ENCODE measurements around the gene DERA. TPM values are rescaled to one million over a fixed set of nuclear protein-coding genes. Genes with fewer than 3 reads are reported as not detected.

The DERA gene
- polyA plus RNA-seq, 3 donors = 16.2 to 84.2 (median 83.6) TPM

- H3K4me3 Mint-ChIP-seq = no peak overlapping the region
- intact Hi-C loops (cut with micrococcal nuclease) = no loop called here
- 100% methylated on average over 2 of the region's 4 CpGs for whole genome bisulfite sequencing (ENCODE audit: insufficient coverage)
- Histone ChIP-seq H4K20me1 (ENCODE audit: insufficient read depth, low read length) (no peaks in the 10 kb centered on the region), H3K4me3 (replicated peaks in 1 of 3; ENCODE audit: low read depth in 2 of 3, low read length in 3 of 3) (no peak overlapping the region), H3K79me2 (ENCODE audit: insufficient read depth, low read length) (no peaks in the 10 kb centered on the region), H3K9me3 (replicated peaks in 1 of 2; ENCODE audit: control insufficient read depth in 1 of 2, insufficient read depth in 1 of 2, low read length in 2 of 2) (no peaks in the 10 kb centered on the region), H3K36me3 (replicated peaks in 1 of 2; ENCODE audit: control insufficient read depth in 1 of 2, insufficient read depth in 2 of 2, low read length in 2 of 2) (peaks cover 51 to 88% of the 10 kb centered on the region in 2 donors), H3K4me1 (ENCODE audit: control insufficient read depth in 1 of 2, insufficient read depth in 2 of 2, low read length in 2 of 2) (no peaks in the 10 kb centered on the region), H3K4me2 (replicated peaks; ENCODE audit: extremely low read depth, low read length, poor library complexity, severe bottlenecking) (no peak overlapping the region), H3K27ac (ENCODE audit: low read depth in 1 of 2, low read length in 2 of 2) (no peak overlapping the region), H3K27me3 (ENCODE audit: control insufficient read depth in 2 of 2, insufficient read depth in 2 of 2, low read length in 2 of 2) (no peaks in the 10 kb centered on the region), H3K9ac (ENCODE audit: insufficient read depth, low read length, poor library complexity, severe bottlenecking) (no peak overlapping the region), H2AFZ (ENCODE audit: insufficient read depth, low read depth, low read length, poor library complexity, severe bottlenecking) (no peak overlapping the region)
- no peaks in the 10 kb centered on the region for H3K27me3 Mint-ChIP-seq (ENCODE audit: low read depth in 3 of 3)
- DNase-seq = no peak
- H3K4me1 Mint-ChIP-seq = no peaks in the 10 kb centered on the region
- peaks cover 0 to 2% (median 0%) of the 10 kb centered on the region in 7 donors for H3K9me3 Mint-ChIP-seq
- peaks cover 74 to 77% of the 10 kb centered on the region in 2 donors for H3K36me3 Mint-ChIP-seq
- peak overlapping the region in 1 of 7 donors; percentile 9 for H3K27ac Mint-ChIP-seq
- no peak for TF ChIP-seq CTCF (IDR thresholded peaks at IDR 0.05)
These were observed 51.6 kb downstream of the DERA start for GRCh38 chr12:15962760-15963159.

- H3K4me2 ChIP-seq (replicated peaks; ENCODE audit: extremely low read depth, low read length, poor library complexity, severe bottlenecking) = no peak overlapping the region
- peaks cover 73 to 77% of the 10 kb centered on the region in 2 donors for H3K36me3 Mint-ChIP-seq
- H3K9ac ChIP-seq (ENCODE audit: insufficient read depth, low read length, poor library complexity, severe bottlenecking) = no peak overlapping the region
These were observed 52.1 kb downstream of the DERA start for GRCh38 chr12:15963271-15963670.

More at GRCh38 chr12:15963271-15963670, 52.1 kb downstream of the DERA start:
- no peak for DNase-seq
- no peaks in the 10 kb centered on the region for H4K20me1 ChIP-seq (ENCODE audit: insufficient read depth, low read length)
- H3K4me3 ChIP-seq (replicated peaks in 1 of 3; ENCODE audit: low read depth in 2 of 3, low read length in 3 of 3) = no peak overlapping the region
- WGBS (ENCODE audit: insufficient coverage) = no CpG with 5 or more reads among the region's 1 CpG
- Mint-ChIP-seq H3K9me3 (peaks cover 0 to 2% (median 0%) of the 10 kb centered on the region in 7 donors), H3K27ac (no peak overlapping the region), H3K4me1 (no peaks in the 10 kb centered on the region), H3K27me3 (ENCODE audit: low read depth in 3 of 3) (no peaks in the 10 kb centered on the region), H3K4me3 (no peak overlapping the region)
- no peak for TF ChIP-seq CTCF (IDR thresholded peaks at IDR 0.05)
- intact Hi-C loops (cut with micrococcal nuclease) = no loop called here
- H3K79me2 ChIP-seq (ENCODE audit: insufficient read depth, low read length) = no peaks in the 10 kb centered on the region
- no peaks in the 10 kb centered on the region for H3K27me3 ChIP-seq (ENCODE audit: control insufficient read depth in 2 of 2, insufficient read depth in 2 of 2, low read length in 2 of 2)
- no peak overlapping the region for H2AFZ ChIP-seq (ENCODE audit: insufficient read depth, low read depth, low read length, poor library complexity, severe bottlenecking)
- H3K4me1 ChIP-seq (ENCODE audit: control insufficient read depth in 1 of 2, insufficient read depth in 2 of 2, low read length in 2 of 2) = no peaks in the 10 kb centered on the region
- no peaks in the 10 kb centered on the region for H3K9me3 ChIP-seq (replicated peaks in 1 of 2; ENCODE audit: control insufficient read depth in 1 of 2, insufficient read depth in 1 of 2, low read length in 2 of 2)
- H3K36me3 ChIP-seq (replicated peaks in 1 of 2; ENCODE audit: control insufficient read depth in 1 of 2, insufficient read depth in 2 of 2, low read length in 2 of 2) = peaks cover 48 to 85% of the 10 kb centered on the region in 2 donors
- no peak overlapping the region for H3K27ac ChIP-seq (ENCODE audit: low read depth in 1 of 2, low read length in 2 of 2)

All from CD14-positive monocyte (primary cell).